Mesodermal cell (in vitro differentiated cells): ENCODE results near the gene BCR.

Source experiments
- H3K27ac ChIP-seq: 2 replicates; pipeline ENCODE4 v1.7.0; 2013; ENCODE audit warnings: mild to moderate bottlenecking, low read depth, low read length, moderate library complexity; ENCODE audit not compliant: severe bottlenecking
- H3K36me3 ChIP-seq: 2 replicates; pipeline ENCODE4 v1.7.1; 2013; ENCODE audit warnings: mild to moderate bottlenecking, low read length, moderate library complexity; ENCODE audit not compliant: control insufficient read depth, insufficient read depth
- H3K4me1 ChIP-seq: one replicate; pipeline ENCODE4 v1.7.1; 2013; ENCODE audit warnings: mild to moderate bottlenecking, low read length; ENCODE audit not compliant: insufficient read depth, control insufficient read depth, poor library complexity, severe bottlenecking
- H3K4me3 ChIP-seq: 2 replicates; pipeline ENCODE4 v1.7.0; 2013; ENCODE audit warnings: low read length, control low read depth, mild to moderate bottlenecking; ENCODE audit not compliant: insufficient read depth, poor library complexity, severe bottlenecking; ENCODE audit errors: extremely low read depth
- H3K9me3 ChIP-seq: 2 replicates; pipeline ENCODE4 v1.7.1; 2013; ENCODE audit warnings: mild to moderate bottlenecking, low read length, moderate library complexity; ENCODE audit not compliant: control insufficient read depth
- WGBS, 2 experiments: methylation state at CpG; one replicate each; pipeline ENCODE4 v1.1.5; 2013; ENCODE audit warnings: missing lambda C conversion rate in 2 of 2; ENCODE audit not compliant: insufficient coverage in 2 of 2; 5-methylcytosine and 5-hydroxymethylcytosine counted together

The BCR gene

GRCh38 chr22:23267226-23268043 lies 87.1 kb downstream of the BCR start:
- Histone ChIP-seq H3K4me1 (no peaks in the 10 kb centered on the region), H3K4me3 (no peak overlapping the region), H3K27ac (no peak overlapping the region), H3K9me3 (no peaks in the 10 kb centered on the region), H3K36me3 (peaks cover 74% of the 10 kb centered on the region)
- 91 to 97% methylated on average over 4 to 6 of the region's 11 CpGs for whole genome bisulfite sequencing, 2 experiments

- WGBS, 2 experiments = 84 to 90% methylated on average over 17 to 22 of the region's 22 CpGs
Observed at GRCh38 chr22:23268139-23268712, 87.9 kb downstream of the BCR start.

DNA sequence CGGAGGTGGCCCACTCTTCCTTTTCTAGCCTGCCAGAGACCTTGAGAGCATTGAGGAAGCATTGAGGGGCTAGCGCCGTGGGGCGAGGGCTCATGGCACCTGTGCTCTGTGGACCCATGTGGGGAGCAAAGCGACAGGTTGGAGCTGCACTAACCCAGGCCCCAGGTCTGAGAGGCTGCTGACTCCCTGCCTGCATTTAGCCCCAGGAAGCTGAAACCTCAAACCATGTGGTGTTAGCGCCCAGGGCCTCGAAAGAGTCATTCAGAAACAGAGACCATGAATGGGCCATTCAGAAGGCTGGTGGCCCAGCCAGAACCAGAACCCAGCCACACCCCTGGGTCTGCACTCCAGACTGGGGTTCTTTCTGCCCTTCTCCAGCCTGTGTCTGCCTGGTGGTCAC lies 88.6 kb downstream of the BCR start:
- Histone ChIP-seq H3K4me3 (no peak overlapping the region), H3K36me3 (peaks cover 79% of the 10 kb centered on the region), H3K27ac (no peak overlapping the region), H3K4me1 (no peaks in the 10 kb centered on the region), H3K9me3 (no peaks in the 10 kb centered on the region)
- 88 to 90% methylated on average over 6 to 7 of the region's 7 CpGs for WGBS, 2 experiments

More at GRCh38 chr22:23268139-23268712, 87.9 kb downstream of the BCR start:
- no peak overlapping the region for H3K27ac ChIP-seq
- no peaks in the 10 kb centered on the region for H3K4me1 ChIP-seq
- no peaks in the 10 kb centered on the region for H3K9me3 ChIP-seq
- H3K4me3 ChIP-seq = no peak overlapping the region
- peaks cover 79% of the 10 kb centered on the region for H3K36me3 ChIP-seq

GRCh38 chr22:23269441-23270211 lies 89.3 kb downstream of the BCR start:
- 80 to 83% methylated on average over 17 of the region's 18 CpGs for WGBS, 2 experiments
- no peaks in the 10 kb centered on the region for H3K9me3 ChIP-seq
- H3K4me1 ChIP-seq = no peaks in the 10 kb centered on the region
- no peak overlapping the region for H3K4me3 ChIP-seq
- H3K27ac ChIP-seq = no peak overlapping the region
- peaks cover 78% of the 10 kb centered on the region for H3K36me3 ChIP-seq

DNA sequence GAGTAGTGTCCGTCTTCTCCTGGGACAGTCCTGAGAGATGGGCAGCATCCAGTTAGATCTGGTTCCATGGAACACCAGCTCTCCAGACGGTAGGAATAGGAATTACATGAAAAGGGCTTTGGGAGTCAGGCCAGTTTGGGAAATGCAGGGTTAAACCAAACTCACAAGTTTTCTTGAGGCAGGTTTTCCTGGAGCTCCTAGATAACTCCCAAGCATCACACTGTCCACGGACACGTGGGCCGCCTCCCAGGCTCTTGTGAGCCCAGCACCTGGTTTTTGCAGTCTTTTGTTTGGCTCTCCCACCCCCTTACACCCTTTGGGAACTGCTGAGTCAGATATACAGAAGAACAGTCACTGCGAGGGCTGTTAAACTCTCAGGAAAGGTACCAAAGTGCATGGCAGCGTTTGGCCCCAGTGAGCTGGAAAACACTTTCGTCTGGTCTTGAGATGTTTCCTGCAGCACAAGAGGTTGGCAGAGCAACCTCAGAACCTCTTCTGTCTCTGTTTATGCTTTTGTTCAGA lies 90.0 kb downstream of the BCR start:
- WGBS, 2 experiments = 54 to 71% methylated on average over 7 to 8 of the region's 8 CpGs
- peaks cover 77% of the 10 kb centered on the region for H3K36me3 ChIP-seq
- H3K4me1 ChIP-seq = no peaks in the 10 kb centered on the region
- H3K9me3 ChIP-seq = no peaks in the 10 kb centered on the region
- no peak overlapping the region for H3K4me3 ChIP-seq
- no peak overlapping the region for H3K27ac ChIP-seq

- peaks cover 79% of the 10 kb centered on the region for H3K36me3 ChIP-seq
- 85 to 92% methylated on average over 11 to 12 of the region's 12 CpGs for WGBS, 2 experiments
- H3K4me1 ChIP-seq = no peaks in the 10 kb centered on the region
Observed at GRCh38 chr22:23270798-23271596, 90.7 kb downstream of the BCR start.

DNA sequence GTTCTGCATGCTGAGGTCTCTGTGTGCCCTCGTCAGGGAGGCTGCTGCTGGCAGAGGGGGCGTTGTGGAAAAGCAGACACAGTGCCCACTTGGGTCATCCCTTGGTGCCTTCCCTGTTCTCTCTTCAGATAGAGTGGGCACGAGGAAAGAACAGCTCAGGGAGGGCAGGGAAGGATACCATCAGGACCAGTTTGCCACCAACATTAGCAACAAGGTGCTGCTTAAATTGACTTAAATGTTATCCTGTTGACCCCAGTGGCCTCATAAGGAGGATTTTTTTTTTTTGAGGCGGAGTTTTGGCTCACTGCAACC lies 91.2 kb downstream of the BCR start:
- H3K4me3 ChIP-seq = no peak overlapping the region
- H3K4me1 ChIP-seq = no peaks in the 10 kb centered on the region
- no peaks in the 10 kb centered on the region for H3K9me3 ChIP-seq
- WGBS, 2 experiments = 99 to 100% methylated on average over 2 to 4 of the region's 4 CpGs
- H3K27ac ChIP-seq = no peak overlapping the region
- H3K36me3 ChIP-seq = peaks cover 79% of the 10 kb centered on the region

More at GRCh38 chr22:23270798-23271596, 90.7 kb downstream of the BCR start:
- Histone ChIP-seq H3K27ac (no peak overlapping the region), H3K9me3 (no peaks in the 10 kb centered on the region), H3K4me3 (no peak overlapping the region)

DNA sequence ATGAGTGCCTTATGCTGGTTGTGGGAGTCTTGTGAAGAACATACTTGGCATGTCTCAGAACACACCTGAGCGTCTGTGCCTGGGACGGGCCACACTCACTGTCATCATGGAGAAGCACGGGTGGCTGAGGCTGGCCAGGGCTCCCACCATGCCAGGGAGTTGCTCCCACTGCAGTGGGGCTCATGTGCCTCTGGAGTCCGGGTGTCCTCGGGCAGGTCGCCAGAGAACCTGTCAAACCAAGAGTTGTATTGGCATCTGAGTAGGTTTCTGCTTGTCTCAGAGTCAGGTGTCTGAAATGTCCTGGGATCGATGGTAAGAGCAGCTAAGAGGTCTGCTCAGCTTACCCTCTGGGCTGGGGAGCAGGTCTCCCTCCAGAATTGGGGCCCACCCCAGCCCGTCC lies 92.1 kb downstream of the BCR start:
- Histone ChIP-seq H3K9me3 (no peaks in the 10 kb centered on the region), H3K36me3 (peaks cover 73% of the 10 kb centered on the region), H3K4me3 (no peak overlapping the region), H3K27ac (no peak overlapping the region), H3K4me1 (no peaks in the 10 kb centered on the region)
- 92 to 94% methylated on average over 7 to 8 of the region's 8 CpGs for WGBS, 2 experiments

GRCh38 chr22:23272834-23273233 lies 92.5 kb downstream of the BCR start:
- WGBS, 2 experiments = 93% methylated on average over 5 to 11 of the region's 11 CpGs
- H3K36me3 ChIP-seq = peaks cover 71% of the 10 kb centered on the region
- H3K4me1 ChIP-seq = no peaks in the 10 kb centered on the region

GRCh38 chr22:23273445-23274145 lies 93.3 kb downstream of the BCR start:
- no peaks in the 10 kb centered on the region for H3K4me1 ChIP-seq
- no peaks in the 10 kb centered on the region for H3K9me3 ChIP-seq
- H3K4me3 ChIP-seq = no peak overlapping the region
- peaks cover 71% of the 10 kb centered on the region for H3K36me3 ChIP-seq
- no peak overlapping the region for H3K27ac ChIP-seq
- 87 to 93% methylated on average over 5 to 10 of the region's 10 CpGs for WGBS, 2 experiments

More at GRCh38 chr22:23272834-23273233, 92.5 kb downstream of the BCR start:
- H3K4me3 ChIP-seq = no peak overlapping the region
- H3K27ac ChIP-seq = no peak overlapping the region
- no peaks in the 10 kb centered on the region for H3K9me3 ChIP-seq
